GM12878 (cell line): ENCODE results near the gene TPP2. TPM values are rescaled to one million over a fixed set of nuclear protein-coding genes. Genes with fewer than 3 reads are reported as not detected.
A peak's percentile ranks its signal among the peaks of the same experiment; 100 is the strongest.

Experiments used
- ATAC-seq: fragments of 200-7000 bp; cut with Tn5 transposase; 3 replicates; pipeline ENCODE4 v1.9.1; 2020; ENCODE audit warnings: mild to moderate bottlenecking, moderate library complexity
- BruUV-seq: library from RNA; stranded (reverse); fragments of 400-500 nt; replicated peaks from 2 replicates; lab custom pipeline; 2021; lab: Mats Ljungman, UMichigan
- CTCF ChIA-PET: fragments of 300-600 bp; sonication (Branson Sonifier 250); formaldehyde crosslinking; extraction: SDS; loops from one replicate; lab custom pipeline; 2021; ENCODE audit warnings: inconsistent platforms; lab: Yijun Ruan, JAX
- POLR2A ChIA-PET: fragments of 350-600 bp; formaldehyde crosslinking; extraction: SDS; loops from one replicate; lab custom pipeline; 2021; ENCODE audit warnings: inconsistent platforms; lab: Charles Lee
- RAD21 ChIA-PET: fragments of 300-600 bp; sonication (Branson Sonifier 250); formaldehyde crosslinking; loops from one replicate; lab custom pipeline; 2023; ENCODE audit warnings: antibody characterized with exemption; ENCODE audit not compliant: unreplicated experiment; lab: Charles Lee
- SMC1A ChIA-PET: fragments of 300-600 bp; sonication (Branson Sonifier 250); formaldehyde crosslinking; loops from one replicate; lab custom pipeline; 2023; ENCODE audit not compliant: unreplicated experiment, uncharacterized antibody; lab: Charles Lee
- DNase-seq: peaks from one replicate; pipeline ENCODE4 v3.0.0-alpha.2; 2011; ENCODE audit warnings: low read depth, low spot score
- FAIRE-seq: peaks from 3 replicates; lab custom pipeline; 2011; peaks lifted over from hg19 to GRCh38; lab: Jason Lieb, UNC
- H2AFZ ChIP-seq: 2 replicates; pipeline ENCODE4 v1.6.0; 2011; ENCODE audit warnings: low read depth, low read length, control low read depth; ENCODE audit not compliant: control insufficient read depth
- H3K27ac ChIP-seq: 2 replicates; pipeline ENCODE4 v1.5.1; 2011; ENCODE audit warnings: control low read depth; ENCODE audit not compliant: control insufficient read depth, insufficient read depth
- H3K27me3 ChIP-seq, 2 experiments: replicated peaks in 1 of 2; 2 replicates each; pipeline versions ENCODE4 v1.6.0 to v1.6.1; 2011; ENCODE audit warnings: low read length in 1 of 2; ENCODE audit not compliant: control insufficient read depth in 2 of 2, insufficient read depth in 2 of 2
- H3K36me3 ChIP-seq, 2 experiments: 2 replicates each; pipeline ENCODE4 v1.5.1; 2011; ENCODE audit warnings: low read length in 1 of 2; ENCODE audit not compliant: control insufficient read depth in 2 of 2, insufficient read depth in 2 of 2
- H3K4me1 ChIP-seq: 2 replicates; pipeline ENCODE4 v1.6.1; 2011; ENCODE audit warnings: mild to moderate bottlenecking, low read length, moderate library complexity, mixed read lengths; ENCODE audit not compliant: control insufficient read depth, insufficient read depth
- H3K4me2 ChIP-seq: 2 replicates; pipeline ENCODE4 v1.6.0; 2011; ENCODE audit warnings: control low read depth; ENCODE audit not compliant: control insufficient read depth, insufficient read depth
- H3K4me3 ChIP-seq: fragments of 200-600 bp; sonication (generic); 2 replicates; pipeline ENCODE4 v1.5.1; 2016
- H3K79me2 ChIP-seq: 2 replicates; pipeline ENCODE4 v1.6.0; 2011; ENCODE audit warnings: low read length; ENCODE audit not compliant: control insufficient read depth, insufficient read depth
- H3K9ac ChIP-seq: 2 replicates; pipeline ENCODE4 v1.8.0; 2011; ENCODE audit warnings: low read length, control low read depth, mixed read lengths; ENCODE audit not compliant: control insufficient read depth, insufficient read depth
- H3K9me3 ChIP-seq: replicated peaks from 3 replicates; pipeline ENCODE4 v1.5.1; 2011; ENCODE audit warnings: mild to moderate bottlenecking, low read length; ENCODE audit not compliant: control insufficient read depth, insufficient read depth
- H4K20me1 ChIP-seq: 2 replicates; pipeline ENCODE4 v1.6.0; 2011; ENCODE audit not compliant: control insufficient read depth, insufficient read depth
- BCL11A ChIP-seq: IDR thresholded peaks from 2 replicates; pipeline ENCODE4 v1.6.1; 2011; ENCODE audit warnings: low read depth, low read length
- RAD21 ChIP-seq: IDR thresholded peaks from 2 replicates; pipeline ENCODE4 v1.6.1; 2011; ENCODE audit warnings: mild to moderate bottlenecking, low read depth, low read length, moderate library complexity; ENCODE audit not compliant: insufficient read depth
- RFX5 ChIP-seq: IDR thresholded peaks from 2 replicates; pipeline ENCODE4 v1.6.1; 2011; ENCODE audit warnings: low read depth, low read length, improper control_type of control experiment
- SMC3 ChIP-seq: IDR thresholded peaks from 2 replicates; pipeline ENCODE4 v1.6.1; 2011; ENCODE audit warnings: low read length, improper control_type of control experiment, borderline replicate concordance
- ZNF384 ChIP-seq: IDR thresholded peaks from 2 replicates; pipeline ENCODE4 v1.6.1; 2012; ENCODE audit warnings: low read depth, mild to moderate bottlenecking, low read length, improper control_type of control experiment, borderline replicate concordance
- WGBS: methylation state at CpG from one replicate; pipeline ENCODE4 v1.1.6; 2016; ENCODE audit warnings: low lambda C conversion rate; ENCODE audit not compliant: insufficient replicate concordance, insufficient coverage; ENCODE audit errors: missing lambda C conversion rate; 5-methylcytosine and 5-hydroxymethylcytosine counted together
- in situ Hi-C: fragments of 300-500 bp; cut with MboI; formaldehyde crosslinking; loops from 9 replicates; pipeline ENCODE4 v1.14.3; 2018; ENCODE audit warnings: mixed read lengths
- intact Hi-C: fragments of 100-400 bp; cut with micrococcal nuclease; formaldehyde crosslinking; loops from one replicate; pipeline ENCODE4 v1.14.2; 2022; ENCODE audit not compliant: unreplicated experiment
- polyA plus RNA-seq, 11 experiments: library from polyadenylated mRNA; depleted of rRNA in 4 of 11; unstranded in 6 of 11; stranded (reverse) in 5 of 11; fragments of >200 nt; fragmentation: Nextera tagmentation in 4 of 11; fragmentation: Illumina TruSeq in 1 of 11; extraction: Ambion mirVana in 4 of 11; extraction: Trizol in 1 of 11; gene quantifications; 1 replicate in 1 of 11; 2 replicates in 10 of 11; pipeline versions ENCODE4 v1.2.1 to v1.2.3, GENCODE V29; 2011 to 2016; ENCODE audit warnings: inconsistent platforms in 2 of 11, missing spikeins in 2 of 11, low read depth in 1 of 11
- total RNA-seq, 4 experiments: library from RNA; depleted of rRNA in 3 of 4; stranded (reverse); fragments of >200 nt in 3 of 4; fragmentation: Illumina TruSeq in 1 of 4; extraction: Trizol in 1 of 4; gene quantifications; 2 replicates each; pipeline versions ENCODE4 v1.2.1 to v1.2.3, GENCODE V29; 2013 to 2021
- TF ChIP-seq, protein P1 (sequence below): fragments of 450-650 bp; IDR thresholded peaks from 2 replicates; pipeline ENCODE4 v1.6.1; 2017; ENCODE audit warnings: borderline replicate concordance
- TF ChIP-seq, protein P2 (sequence below): fragments of 450-650 bp; IDR thresholded peaks from 2 replicates; pipeline ENCODE4 v1.6.1; 2017; ENCODE audit warnings: mild to moderate bottlenecking, moderate library complexity
- TF ChIP-seq, protein P3 (sequence below), 3 experiments: IDR thresholded peaks in 2 of 3; conservative IDR thresholded peaks in 1 of 3; 2 replicates each; pipeline ENCODE4 v1.5.1; 2011; ENCODE audit warnings: low read depth in 3 of 3, low read length in 3 of 3, mild to moderate bottlenecking in 3 of 3, control low read depth in 2 of 3, moderate library complexity in 2 of 3, inconsistent platforms in 1 of 3, mixed read lengths in 1 of 3; ENCODE audit not compliant: control insufficient read depth in 2 of 3, insufficient read depth in 1 of 3; ENCODE audit errors: extremely low read depth in 1 of 3

The TPP2 gene
- total and polyA plus RNA-seq, 10 of the 15 experiments (the other 5 are each of a cell fraction or from before 2014, with no cell fraction given), result 18.4 to 82.3 (median 55.4) TPM

DNA sequence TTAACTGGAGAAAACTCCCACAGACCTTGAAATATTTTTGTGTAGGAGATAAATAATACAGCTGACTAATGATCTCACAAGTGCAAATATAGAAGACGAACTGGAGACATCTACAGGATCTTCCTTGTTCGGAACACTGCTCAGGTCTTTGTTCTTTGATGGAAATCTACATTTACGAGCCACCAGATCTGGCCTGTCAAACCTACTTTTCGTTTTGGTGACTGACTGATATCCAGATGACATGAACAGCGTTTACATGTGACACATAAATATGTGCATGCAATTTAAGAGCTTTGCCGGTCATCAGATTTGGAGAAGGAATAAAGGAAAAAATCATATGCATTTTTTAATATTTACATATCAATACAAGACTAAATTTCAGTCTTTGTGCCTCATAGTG is 24.5 kb upstream of the TPP2 start (continued):
- TF ChIP-seq RAD21 (no peak), BCL11A (no peak)
- TF ChIP-seq, protein P1, sequence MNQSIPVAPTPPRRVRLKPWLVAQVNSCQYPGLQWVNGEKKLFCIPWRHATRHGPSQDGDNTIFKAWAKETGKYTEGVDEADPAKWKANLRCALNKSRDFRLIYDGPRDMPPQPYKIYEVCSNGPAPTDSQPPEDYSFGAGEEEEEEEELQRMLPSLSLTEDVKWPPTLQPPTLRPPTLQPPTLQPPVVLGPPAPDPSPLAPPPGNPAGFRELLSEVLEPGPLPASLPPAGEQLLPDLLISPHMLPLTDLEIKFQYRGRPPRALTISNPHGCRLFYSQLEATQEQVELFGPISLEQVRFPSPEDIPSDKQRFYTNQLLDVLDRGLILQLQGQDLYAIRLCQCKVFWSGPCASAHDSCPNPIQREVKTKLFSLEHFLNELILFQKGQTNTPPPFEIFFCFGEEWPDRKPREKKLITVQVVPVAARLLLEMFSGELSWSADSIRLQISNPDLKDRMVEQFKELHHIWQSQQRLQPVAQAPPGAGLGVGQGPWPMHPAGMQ, result no peak

DNA sequence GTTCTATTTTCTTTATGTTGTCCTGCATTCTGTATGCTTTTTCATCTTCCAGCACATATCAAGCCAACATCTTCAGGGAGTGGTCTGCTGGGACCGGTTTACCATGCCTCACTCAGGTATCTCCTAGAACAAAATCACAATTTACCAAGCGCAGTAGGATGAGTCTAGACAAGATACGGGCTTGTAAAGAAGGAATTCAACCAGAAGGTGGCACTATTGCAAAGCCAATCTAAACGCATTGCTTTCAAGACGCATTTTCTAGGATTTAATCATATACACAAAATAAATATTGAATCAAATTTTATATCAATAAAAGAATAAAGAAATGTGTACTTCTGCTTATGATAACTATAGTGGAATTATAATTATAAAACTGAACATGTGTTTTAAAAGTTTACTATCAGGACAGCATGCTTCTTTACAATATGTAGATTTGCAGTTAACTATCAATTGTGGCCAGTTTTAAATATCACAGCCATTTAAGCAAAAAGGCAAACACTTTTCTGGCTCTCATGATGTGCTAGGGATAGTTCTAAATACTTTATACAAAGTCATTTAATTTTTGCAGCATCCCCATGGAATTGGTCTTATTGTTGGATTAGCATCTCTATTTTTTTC is 16.1 kb upstream of the TPP2 start:
- FAIRE-seq (peak; percentile 97), DNase-seq (no peak), ATAC-seq (peak; percentile 89)
- H3K4me3 ChIP-seq, result no peak overlapping the region
- H3K4me1 ChIP-seq, result peaks cover 6% of the 10 kb centered on the region
- no peaks in the 10 kb centered on the region for H4K20me1 ChIP-seq
- H3K4me2 ChIP-seq, result no peak overlapping the region
- no TSS peak for BruUV-seq
- POLR2A ChIA-PET, result no interaction called here
- H2AFZ ChIP-seq, result no peak overlapping the region
- H3K27me3 ChIP-seq, result no peaks in the 10 kb centered on the region
- no peak overlapping the region for H3K27ac ChIP-seq
- CTCF ChIA-PET, result interaction anchor here (0.6 to 5.1 kb wide), 24 partner anchors 9 to 290 kb away, joined by 3 to 47 read pairs (median 6); partner anchors contain the start of gene ERCC5
- in situ Hi-C loops, result loop anchor here (25.0 kb wide), 1 partner anchor 557 kb away; no protein-coding TSS in a partner anchor
- H3K9me3 ChIP-seq, result no peaks in the 10 kb centered on the region
- H3K36me3 ChIP-seq, result no peaks in the 10 kb centered on the region
- no peak overlapping the region for H3K9ac ChIP-seq
- H3K79me2 ChIP-seq, result no peaks in the 10 kb centered on the region
- intact Hi-C loops, result loop anchor here (1.0 to 2.0 kb wide), 2 partner anchors 144 to 267 kb away; no protein-coding TSS in a partner anchor
- RAD21 ChIA-PET, result interaction anchor here (1.1 to 1.3 kb wide), 2 partner anchors 11 to 15 kb away, joined by 3 read pairs; no protein-coding TSS in a partner anchor
- TF ChIP-seq, protein P2, sequence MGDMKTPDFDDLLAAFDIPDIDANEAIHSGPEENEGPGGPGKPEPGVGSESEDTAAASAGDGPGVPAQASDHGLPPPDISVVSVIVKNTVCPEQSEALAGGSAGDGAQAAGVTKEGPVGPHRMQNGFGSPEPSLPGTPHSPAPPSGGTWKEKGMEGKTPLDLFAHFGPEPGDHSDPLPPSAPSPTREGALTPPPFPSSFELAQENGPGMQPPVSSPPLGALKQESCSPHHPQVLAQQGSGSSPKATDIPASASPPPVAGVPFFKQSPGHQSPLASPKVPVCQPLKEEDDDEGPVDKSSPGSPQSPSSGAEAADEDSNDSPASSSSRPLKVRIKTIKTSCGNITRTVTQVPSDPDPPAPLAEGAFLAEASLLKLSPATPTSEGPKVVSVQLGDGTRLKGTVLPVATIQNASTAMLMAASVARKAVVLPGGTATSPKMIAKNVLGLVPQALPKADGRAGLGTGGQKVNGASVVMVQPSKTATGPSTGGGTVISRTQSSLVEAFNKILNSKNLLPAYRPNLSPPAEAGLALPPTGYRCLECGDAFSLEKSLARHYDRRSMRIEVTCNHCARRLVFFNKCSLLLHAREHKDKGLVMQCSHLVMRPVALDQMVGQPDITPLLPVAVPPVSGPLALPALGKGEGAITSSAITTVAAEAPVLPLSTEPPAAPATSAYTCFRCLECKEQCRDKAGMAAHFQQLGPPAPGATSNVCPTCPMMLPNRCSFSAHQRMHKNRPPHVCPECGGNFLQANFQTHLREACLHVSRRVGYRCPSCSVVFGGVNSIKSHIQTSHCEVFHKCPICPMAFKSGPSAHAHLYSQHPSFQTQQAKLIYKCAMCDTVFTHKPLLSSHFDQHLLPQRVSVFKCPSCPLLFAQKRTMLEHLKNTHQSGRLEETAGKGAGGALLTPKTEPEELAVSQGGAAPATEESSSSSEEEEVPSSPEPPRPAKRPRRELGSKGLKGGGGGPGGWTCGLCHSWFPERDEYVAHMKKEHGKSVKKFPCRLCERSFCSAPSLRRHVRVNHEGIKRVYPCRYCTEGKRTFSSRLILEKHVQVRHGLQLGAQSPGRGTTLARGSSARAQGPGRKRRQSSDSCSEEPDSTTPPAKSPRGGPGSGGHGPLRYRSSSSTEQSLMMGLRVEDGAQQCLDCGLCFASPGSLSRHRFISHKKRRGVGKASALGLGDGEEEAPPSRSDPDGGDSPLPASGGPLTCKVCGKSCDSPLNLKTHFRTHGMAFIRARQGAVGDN, result no peak
- TF ChIP-seq, protein P3, sequence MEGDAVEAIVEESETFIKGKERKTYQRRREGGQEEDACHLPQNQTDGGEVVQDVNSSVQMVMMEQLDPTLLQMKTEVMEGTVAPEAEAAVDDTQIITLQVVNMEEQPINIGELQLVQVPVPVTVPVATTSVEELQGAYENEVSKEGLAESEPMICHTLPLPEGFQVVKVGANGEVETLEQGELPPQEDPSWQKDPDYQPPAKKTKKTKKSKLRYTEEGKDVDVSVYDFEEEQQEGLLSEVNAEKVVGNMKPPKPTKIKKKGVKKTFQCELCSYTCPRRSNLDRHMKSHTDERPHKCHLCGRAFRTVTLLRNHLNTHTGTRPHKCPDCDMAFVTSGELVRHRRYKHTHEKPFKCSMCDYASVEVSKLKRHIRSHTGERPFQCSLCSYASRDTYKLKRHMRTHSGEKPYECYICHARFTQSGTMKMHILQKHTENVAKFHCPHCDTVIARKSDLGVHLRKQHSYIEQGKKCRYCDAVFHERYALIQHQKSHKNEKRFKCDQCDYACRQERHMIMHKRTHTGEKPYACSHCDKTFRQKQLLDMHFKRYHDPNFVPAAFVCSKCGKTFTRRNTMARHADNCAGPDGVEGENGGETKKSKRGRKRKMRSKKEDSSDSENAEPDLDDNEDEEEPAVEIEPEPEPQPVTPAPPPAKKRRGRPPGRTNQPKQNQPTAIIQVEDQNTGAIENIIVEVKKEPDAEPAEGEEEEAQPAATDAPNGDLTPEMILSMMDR (IDR thresholded peaks at IDR 0.05 in 2 of 3, conservative IDR thresholded peaks at IDR 0.05 in 1 of 3; ENCODE audit: control insufficient read depth in 2 of 3, extremely low read depth in 1 of 3, insufficient read depth in 1 of 3, low read depth in 3 of 3, low read length in 3 of 3), result peak; percentile 68 to 79 (median 71)
- TF ChIP-seq RFX5, result no peak
- peak; percentile 71 for TF ChIP-seq SMC3
- peak; percentile 90 for TF ChIP-seq RAD21
- no peak for TF ChIP-seq ZNF384
- TF ChIP-seq, all 136 proteins: peak for 3
- SMC1A ChIA-PET, result interaction anchor here (0.7 to 1.8 kb wide), 11 partner anchors 11 to 1175 kb away, joined by 3 to 8 read pairs (median 5); partner anchors contain the start of gene ERCC5
- 2% methylated on average over 5 of the region's 5 CpGs for WGBS
